Ishikawa (cell line): Measurements from ENCODE around the gene CLSTN1.

ENCODE experiments used
- CREB1 ChIP-seq: IDR thresholded peaks from 2 replicates; pipeline ENCODE4 v1.6.1; 2012; ENCODE audit warnings: low read depth
- EP300 ChIP-seq: IDR thresholded peaks from 2 replicates; pipeline ENCODE4 v1.6.1; 2012; ENCODE audit warnings: borderline replicate concordance
- FOXM1 ChIP-seq: IDR thresholded peaks from 2 replicates; pipeline ENCODE4 v1.6.1; 2012; ENCODE audit warnings: low read depth, borderline replicate concordance
- NFIC ChIP-seq: IDR thresholded peaks from 2 replicates; pipeline ENCODE4 v1.6.1; 2012
- RAD21 ChIP-seq: IDR thresholded peaks from 2 replicates; pipeline ENCODE4 v1.6.1; 2012; ENCODE audit warnings: low read depth
- TAF1 ChIP-seq: IDR thresholded peaks from 2 replicates; pipeline ENCODE4 v1.6.1; 2012; ENCODE audit warnings: low read depth, mild to moderate bottlenecking
- TCF12 ChIP-seq: IDR thresholded peaks from 2 replicates; pipeline ENCODE4 v1.6.1; 2012; ENCODE audit warnings: low read depth
- TEAD4 ChIP-seq: IDR thresholded peaks from 2 replicates; pipeline ENCODE4 v1.6.1; 2012
- ZBTB7A ChIP-seq: IDR thresholded peaks from 2 replicates; pipeline ENCODE4 v1.6.1; 2012; ENCODE audit warnings: low read depth
- TF ChIP-seq, protein P1 (sequence below): IDR thresholded peaks from 2 replicates; pipeline ENCODE4 v1.6.1; 2012
- TF ChIP-seq, protein P2 (sequence below): IDR thresholded peaks from 2 replicates; pipeline ENCODE4 v1.6.1; 2012; ENCODE audit warnings: low read depth, mild to moderate bottlenecking
- TF ChIP-seq, protein P3 (sequence below): IDR thresholded peaks from 2 replicates; pipeline ENCODE4 v1.6.1; 2012

DNA sequence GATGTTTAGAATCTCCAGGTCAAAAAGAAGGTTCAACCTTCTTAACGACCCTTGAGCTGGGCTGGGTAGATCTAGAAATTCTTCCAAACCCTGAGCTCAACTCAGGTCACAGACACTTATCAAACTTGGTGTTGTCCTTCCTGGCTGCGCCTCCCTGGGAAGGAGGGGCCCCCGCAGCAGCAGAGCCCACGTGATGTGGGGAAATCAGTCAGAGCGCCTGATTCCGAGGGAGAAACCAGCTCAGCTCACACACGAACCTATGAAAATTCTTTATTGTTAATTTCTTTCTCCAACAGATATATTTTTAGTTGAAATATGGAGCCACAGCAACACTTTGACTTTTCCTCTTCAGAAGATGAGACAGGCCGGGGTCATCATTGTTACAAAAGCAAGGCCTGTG lies 24.3 kb upstream of the CLSTN1 start:
- TF ChIP-seq, protein P1, sequence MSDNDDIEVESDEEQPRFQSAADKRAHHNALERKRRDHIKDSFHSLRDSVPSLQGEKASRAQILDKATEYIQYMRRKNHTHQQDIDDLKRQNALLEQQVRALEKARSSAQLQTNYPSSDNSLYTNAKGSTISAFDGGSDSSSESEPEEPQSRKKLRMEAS, result no peak
- TF ChIP-seq, protein P2, sequence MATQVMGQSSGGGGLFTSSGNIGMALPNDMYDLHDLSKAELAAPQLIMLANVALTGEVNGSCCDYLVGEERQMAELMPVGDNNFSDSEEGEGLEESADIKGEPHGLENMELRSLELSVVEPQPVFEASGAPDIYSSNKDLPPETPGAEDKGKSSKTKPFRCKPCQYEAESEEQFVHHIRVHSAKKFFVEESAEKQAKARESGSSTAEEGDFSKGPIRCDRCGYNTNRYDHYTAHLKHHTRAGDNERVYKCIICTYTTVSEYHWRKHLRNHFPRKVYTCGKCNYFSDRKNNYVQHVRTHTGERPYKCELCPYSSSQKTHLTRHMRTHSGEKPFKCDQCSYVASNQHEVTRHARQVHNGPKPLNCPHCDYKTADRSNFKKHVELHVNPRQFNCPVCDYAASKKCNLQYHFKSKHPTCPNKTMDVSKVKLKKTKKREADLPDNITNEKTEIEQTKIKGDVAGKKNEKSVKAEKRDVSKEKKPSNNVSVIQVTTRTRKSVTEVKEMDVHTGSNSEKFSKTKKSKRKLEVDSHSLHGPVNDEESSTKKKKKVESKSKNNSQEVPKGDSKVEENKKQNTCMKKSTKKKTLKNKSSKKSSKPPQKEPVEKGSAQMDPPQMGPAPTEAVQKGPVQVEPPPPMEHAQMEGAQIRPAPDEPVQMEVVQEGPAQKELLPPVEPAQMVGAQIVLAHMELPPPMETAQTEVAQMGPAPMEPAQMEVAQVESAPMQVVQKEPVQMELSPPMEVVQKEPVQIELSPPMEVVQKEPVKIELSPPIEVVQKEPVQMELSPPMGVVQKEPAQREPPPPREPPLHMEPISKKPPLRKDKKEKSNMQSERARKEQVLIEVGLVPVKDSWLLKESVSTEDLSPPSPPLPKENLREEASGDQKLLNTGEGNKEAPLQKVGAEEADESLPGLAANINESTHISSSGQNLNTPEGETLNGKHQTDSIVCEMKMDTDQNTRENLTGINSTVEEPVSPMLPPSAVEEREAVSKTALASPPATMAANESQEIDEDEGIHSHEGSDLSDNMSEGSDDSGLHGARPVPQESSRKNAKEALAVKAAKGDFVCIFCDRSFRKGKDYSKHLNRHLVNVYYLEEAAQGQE, result no peak
- TF ChIP-seq NFIC (no peak), TEAD4 (no peak), FOXM1 (no peak), TAF1 (no peak), EP300 (no peak), TCF12 (no peak), ZBTB7A (no peak), RAD21 (no peak), CREB1 (no peak)
- TF ChIP-seq, protein P3, sequence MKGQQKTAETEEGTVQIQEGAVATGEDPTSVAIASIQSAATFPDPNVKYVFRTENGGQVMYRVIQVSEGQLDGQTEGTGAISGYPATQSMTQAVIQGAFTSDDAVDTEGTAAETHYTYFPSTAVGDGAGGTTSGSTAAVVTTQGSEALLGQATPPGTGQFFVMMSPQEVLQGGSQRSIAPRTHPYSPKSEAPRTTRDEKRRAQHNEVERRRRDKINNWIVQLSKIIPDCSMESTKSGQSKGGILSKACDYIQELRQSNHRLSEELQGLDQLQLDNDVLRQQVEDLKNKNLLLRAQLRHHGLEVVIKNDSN, result no peak
